GM19351 (cell line): ENCODE data around the gene ADORA2A.

Experiments used
- ATAC-seq: cut with Tn5 transposase; IDR thresholded peaks from one replicate; pipeline ENCODE4 v1.9.1; 2021; ENCODE audit warnings: mild to moderate bottlenecking, moderate library complexity; ENCODE audit not compliant: unreplicated experiment

Gene ADORA2A

GRCh38 chr22:24402460-24403192, 24.8 kb upstream of the ADORA2A start:
- ATAC-seq = no peak

- ATAC-seq = no peak
These were observed 24.1 kb upstream of the ADORA2A start for GRCh38 chr22:24403346-24403745.

- ATAC-seq = no peak
These were observed 22.7 kb upstream of the ADORA2A start for GRCh38 chr22:24404561-24405275.

- ATAC-seq = no peak
These were observed 21.6 kb upstream of the ADORA2A start for GRCh38 chr22:24405631-24406321.

- ATAC-seq = no peak
These were observed 20.8 kb upstream of the ADORA2A start for GRCh38 chr22:24406322-24407277.

GRCh38 chr22:24407278-24407665, 20.1 kb upstream of the ADORA2A start:
- no peak for ATAC-seq

GRCh38 chr22:24407884-24408283, 19.5 kb upstream of the ADORA2A start:
- no peak for ATAC-seq

- ATAC-seq = no peak
These were observed 18.8 kb upstream of the ADORA2A start for GRCh38 chr22:24408630-24409029.

GRCh38 chr22:24409707-24410106, 17.7 kb upstream of the ADORA2A start:
- ATAC-seq = no peak

GRCh38 chr22:24410110-24410856, 17.1 kb upstream of the ADORA2A start:
- no peak for ATAC-seq

- ATAC-seq = no peak
These were observed 16.0 kb upstream of the ADORA2A start for GRCh38 chr22:24411256-24412004.

GRCh38 chr22:24412274-24412673, 15.1 kb upstream of the ADORA2A start:
- ATAC-seq = no peak

GRCh38 chr22:24413271-24413670, 14.1 kb upstream of the ADORA2A start:
- ATAC-seq = no peak

- ATAC-seq = no peak
These were observed 13.5 kb upstream of the ADORA2A start for GRCh38 chr22:24413736-24414385.

- ATAC-seq = no peak
These were observed 12.9 kb upstream of the ADORA2A start for GRCh38 chr22:24414523-24414922.

GRCh38 chr22:24414984-24415945, 12.1 kb upstream of the ADORA2A start:
- ATAC-seq = no peak

- no peak for ATAC-seq
These were observed 11.3 kb upstream of the ADORA2A start for GRCh38 chr22:24416095-24416494.

- no peak for ATAC-seq
These were observed 10.8 kb upstream of the ADORA2A start for GRCh38 chr22:24416611-24417010.
